ENCODE measurements around the gene CERS1.

DNA sequence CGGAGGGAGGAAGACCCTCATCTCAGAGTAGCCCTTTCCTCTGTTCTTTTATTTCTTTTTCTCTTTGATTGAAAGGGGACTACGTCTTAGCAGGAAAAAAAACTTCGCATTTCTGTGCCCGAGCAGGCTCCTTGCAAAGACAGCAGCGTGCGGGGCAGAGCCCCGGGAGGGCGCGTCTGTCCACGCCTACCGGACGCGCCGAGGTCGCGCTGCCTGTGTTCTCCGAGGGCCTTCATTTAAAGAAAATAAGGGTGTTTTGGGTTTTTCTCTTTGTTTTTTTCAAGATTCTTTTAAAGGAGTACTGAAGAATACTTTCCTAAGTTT is 29.2 kb downstream of the CERS1 start:
- TF ChIP-seq, protein P1, sequence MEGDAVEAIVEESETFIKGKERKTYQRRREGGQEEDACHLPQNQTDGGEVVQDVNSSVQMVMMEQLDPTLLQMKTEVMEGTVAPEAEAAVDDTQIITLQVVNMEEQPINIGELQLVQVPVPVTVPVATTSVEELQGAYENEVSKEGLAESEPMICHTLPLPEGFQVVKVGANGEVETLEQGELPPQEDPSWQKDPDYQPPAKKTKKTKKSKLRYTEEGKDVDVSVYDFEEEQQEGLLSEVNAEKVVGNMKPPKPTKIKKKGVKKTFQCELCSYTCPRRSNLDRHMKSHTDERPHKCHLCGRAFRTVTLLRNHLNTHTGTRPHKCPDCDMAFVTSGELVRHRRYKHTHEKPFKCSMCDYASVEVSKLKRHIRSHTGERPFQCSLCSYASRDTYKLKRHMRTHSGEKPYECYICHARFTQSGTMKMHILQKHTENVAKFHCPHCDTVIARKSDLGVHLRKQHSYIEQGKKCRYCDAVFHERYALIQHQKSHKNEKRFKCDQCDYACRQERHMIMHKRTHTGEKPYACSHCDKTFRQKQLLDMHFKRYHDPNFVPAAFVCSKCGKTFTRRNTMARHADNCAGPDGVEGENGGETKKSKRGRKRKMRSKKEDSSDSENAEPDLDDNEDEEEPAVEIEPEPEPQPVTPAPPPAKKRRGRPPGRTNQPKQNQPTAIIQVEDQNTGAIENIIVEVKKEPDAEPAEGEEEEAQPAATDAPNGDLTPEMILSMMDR (IDR thresholded peaks at IDR 0.05): peak in 1 of 7 experiments; percentile 12
- TF ChIP-seq POLR2A (IDR thresholded peaks at IDR 0.05): no peak
- TF ChIP-seq EP300 (IDR thresholded peaks at IDR 0.05): no peak
- no peak for TF ChIP-seq POLR2AphosphoS5 (IDR thresholded peaks at IDR 0.05)
